Globus pallidus (tissue), 1 donor: ENCODE measurements around the gene SPARCL1.
"Not testable (repeated sequence)": the region's sequence is repeated elsewhere in the genome, so short reads cannot be mapped to it uniquely, and the experiment has no call there.

Experiments used
- DNase-seq: peaks from one replicate; pipeline ENCODE4 v3.0.0-alpha.2; 2015; ENCODE audit warnings: low spot score

Gene SPARCL1

DNA sequence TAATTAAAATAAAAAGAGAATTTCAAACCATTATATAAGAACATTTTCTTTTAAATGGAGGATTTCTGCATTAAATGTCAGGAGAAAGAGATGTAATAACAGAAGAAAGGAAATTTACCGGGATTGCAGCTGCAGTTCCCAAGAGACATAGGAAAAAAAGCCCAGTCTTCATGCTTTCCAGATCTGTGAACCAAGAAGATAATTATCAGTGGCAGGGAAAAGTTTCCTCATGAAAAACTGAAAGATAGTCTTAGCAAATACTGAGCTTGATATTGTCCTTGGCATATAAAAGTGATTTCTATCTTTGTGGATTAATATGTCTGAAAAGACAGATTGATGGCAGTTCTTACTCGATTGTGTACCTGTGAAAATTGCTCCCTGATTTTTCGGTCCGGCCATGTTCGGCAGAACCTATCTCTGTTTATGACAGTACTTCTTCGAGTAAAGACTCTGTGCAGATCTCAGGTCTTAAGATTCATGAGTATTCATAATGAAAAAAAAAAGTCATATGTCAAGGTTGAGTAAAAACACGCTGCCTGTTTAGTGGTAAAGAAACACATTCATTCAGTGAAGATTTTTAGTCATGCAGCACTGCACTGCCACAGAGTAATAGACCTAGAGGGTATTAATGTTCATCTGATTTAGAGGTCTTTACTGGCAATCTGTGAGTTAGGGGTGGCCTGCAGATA lies 29.6 kb downstream of the SPARCL1 start:
- DNase-seq: no peak

DNA sequence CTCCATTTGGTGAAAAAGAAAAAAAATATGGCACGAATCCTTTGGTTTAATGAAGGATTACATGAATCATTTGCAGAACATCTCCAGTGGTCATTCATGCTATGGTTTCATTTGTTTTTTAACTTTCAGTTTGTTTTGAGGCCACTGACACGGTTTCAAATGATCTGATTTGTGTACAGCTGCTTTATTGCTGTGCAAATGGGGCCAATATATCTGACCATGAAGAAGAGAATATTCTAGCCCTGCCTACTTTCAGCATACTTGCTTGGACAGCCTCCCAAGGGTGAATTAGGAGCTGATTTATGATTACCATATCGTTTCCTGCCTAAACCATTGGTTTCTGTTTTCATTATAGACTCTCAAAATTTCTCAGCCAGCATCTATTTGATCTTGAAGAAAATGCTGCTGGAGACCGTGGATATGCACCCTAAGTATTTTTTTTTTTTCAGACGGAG lies 30.7 kb downstream of the SPARCL1 start:
- DNase-seq: no peak

DNA sequence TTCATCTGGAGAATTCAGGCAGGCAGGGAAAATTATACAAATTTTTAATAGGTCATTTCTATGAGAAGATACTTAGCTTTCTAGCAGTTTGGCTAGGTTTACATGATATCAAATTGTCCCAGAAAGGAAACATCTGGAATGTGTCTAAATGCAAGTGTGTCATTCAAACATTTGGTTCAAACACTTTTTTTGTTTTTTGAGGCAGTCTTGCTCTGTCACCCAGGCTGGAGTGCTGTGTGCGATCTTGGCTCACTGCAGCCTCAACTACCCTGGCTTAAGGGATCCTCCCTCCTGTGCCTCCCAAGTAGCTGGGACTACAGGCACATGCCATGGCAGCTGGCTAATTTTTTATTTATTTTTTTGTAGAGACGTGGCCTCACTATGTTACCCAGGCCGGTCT lies 31.6 kb downstream of the SPARCL1 start:
- no peak for DNase-seq

DNA sequence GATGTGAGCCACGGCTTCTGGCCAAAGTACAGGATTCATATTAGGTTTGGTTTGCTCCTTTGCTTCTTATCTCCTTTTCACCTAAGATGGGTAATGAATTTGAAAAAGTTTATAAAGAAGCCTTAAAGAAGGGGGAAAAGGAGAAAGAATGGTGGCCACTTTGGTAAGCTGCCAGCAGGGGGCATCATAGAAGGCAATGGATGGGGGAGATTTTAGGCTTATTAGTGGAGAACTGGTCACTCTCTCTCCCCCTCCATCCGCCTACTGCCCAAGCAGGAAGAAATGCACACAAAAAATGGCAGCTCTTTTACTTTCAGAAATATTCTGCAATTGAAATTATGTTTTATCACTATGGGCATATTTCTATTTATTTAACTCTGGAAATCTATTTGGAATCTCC lies 32.0 kb downstream of the SPARCL1 start:
- DNase-seq: no peak

DNA sequence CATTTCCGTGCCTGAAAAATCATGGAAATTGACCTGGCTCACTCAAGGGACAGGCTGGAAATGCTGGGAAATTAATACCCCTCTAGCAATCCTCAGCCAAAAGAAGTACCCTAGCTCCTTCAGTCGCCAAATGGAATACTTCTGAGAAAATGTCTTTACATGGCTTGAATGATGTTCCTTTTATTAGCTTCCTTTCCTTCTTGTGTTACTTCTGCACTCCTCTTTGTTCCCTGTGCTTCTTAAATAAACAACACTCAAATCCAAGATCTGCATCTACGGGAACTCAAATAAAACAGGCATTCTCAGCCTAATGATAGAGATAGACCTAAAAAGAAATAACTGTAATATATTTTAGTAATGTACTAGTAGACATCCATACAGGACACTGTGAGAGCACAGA lies 36.1 kb downstream of the SPARCL1 start:
- DNase-seq: no peak

DNA sequence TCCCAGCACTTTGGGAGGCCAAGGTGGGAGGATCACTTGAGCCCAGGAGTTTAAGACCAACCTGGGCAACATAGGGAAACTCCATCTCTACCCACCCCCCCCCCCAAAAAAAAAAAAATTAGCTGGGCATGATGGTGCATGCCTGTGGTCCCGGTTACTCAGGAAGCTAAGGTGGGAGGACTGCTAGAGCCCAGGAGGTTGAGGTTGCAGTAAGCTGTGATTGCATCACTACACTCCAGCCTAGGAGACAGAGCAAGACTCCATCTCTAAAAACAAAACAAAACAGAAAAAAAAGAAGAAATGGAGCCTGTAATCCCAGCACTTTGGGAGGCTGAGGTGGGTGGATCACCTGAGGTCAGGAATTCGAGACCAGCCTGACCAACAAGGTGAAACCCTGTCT lies 37.3 kb downstream of the SPARCL1 start:
- not testable (repeated sequence) for DNase-seq

DNA sequence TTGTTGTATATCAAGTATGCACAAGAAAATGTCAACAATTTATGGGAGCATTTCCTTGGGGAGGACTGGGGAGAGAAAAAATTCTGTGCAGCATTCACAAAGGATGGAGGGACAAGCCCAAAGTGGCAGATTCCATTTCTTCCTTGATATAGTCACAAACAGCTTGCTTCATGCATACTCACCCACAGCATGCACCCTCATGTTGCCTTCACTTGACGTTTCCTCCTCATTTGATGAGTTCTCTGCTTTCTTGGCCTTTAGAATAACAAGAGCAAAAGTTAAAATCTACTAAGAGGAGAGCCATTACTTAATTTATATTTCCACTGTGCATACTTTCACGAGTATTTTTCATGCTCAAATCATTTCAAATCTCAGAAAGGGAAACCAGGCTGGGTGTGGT lies 37.7 kb downstream of the SPARCL1 start:
- no peak for DNase-seq

DNA sequence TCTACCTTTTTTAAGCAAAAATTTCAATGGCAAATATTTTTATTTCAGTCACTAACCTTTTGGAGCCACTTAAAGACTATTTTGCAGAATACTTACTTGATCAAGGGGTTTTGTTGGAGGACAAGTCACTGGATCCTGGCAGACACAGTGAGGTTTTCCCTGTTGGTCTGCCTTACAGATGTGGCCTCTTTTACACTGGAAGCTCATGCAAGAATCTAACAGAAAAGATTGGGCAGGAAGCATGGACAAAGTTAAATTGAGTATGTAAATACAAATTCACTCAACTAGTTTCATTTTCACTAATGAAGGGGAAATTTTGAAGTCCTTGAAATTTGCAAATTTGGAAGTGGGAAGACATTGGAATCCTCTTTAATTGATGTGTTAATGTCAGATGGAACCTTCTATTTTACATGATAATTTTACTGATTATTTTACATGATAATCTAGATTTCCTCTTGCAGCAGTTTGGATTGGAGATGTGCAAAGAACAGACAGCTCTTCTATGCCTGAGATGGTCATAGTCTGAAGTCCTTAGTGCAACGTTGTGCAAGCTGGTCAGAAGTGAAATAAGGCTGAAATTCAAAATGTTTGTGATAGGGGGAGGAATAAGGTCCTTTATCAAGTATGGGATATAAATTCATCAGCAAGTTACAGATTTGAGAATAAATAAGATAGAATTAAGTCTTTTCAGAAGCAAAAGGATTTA lies 38.4 kb downstream of the SPARCL1 start:
- no peak for DNase-seq

DNA sequence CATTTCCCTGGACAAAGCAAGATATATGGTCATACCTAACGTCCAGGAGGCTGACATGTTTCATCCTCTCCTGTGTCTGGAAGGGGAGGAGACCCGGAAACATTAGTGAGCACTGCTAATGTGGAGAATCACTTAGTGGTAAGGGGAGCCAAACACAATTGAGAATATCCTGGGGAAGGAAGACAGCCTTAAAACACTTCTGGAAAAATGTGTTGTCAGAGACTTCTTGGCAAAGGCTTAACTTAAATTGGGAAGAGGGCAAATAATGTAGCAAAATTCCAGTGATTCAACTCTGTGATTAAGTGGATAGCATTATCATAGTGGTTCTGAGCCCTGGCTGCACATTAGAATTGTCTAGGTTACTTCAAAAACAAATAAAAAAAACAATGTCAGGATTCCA lies 39.5 kb downstream of the SPARCL1 start:
- no peak for DNase-seq

DNA sequence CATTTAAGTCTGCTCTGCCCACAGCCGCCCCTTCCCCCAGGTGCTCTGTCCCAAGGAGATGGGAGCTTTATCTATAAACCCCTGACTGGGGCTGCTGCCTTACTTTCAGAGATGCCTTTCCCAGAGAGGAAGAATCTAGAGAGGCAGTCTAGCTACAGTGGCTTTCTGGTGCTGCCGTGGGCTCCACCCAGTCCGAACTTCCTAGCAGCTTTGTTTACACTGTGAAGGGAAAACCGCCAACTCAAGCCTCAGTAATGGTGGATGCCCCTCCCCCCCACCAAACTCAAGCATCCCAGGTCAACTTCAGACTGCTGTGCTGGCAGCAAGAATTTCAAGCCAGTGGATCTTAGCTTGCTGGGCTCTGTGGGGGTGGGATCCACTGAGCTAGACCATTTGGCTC lies 40.5 kb downstream of the SPARCL1 start:
- not testable (repeated sequence) for DNase-seq

DNA sequence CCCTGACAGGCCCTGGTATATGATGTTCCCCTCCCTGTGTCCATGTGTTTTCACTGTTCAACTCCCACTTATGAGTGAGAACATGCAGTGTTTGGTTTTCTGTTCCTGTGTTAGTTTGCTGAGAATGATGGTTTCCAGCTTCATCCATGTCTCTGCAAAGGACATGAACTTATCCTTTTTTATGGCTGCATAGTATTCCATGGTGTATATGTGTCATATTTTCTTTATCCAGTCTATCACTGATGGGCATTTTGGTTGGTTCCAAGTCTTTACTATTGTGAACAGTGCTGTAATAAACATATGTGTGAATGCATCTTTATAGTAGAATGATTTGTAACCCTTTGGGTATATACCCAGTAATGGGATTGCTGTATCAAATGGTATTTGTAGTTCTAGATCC lies 45.9 kb downstream of the SPARCL1 start:
- not testable (repeated sequence) for DNase-seq

DNA sequence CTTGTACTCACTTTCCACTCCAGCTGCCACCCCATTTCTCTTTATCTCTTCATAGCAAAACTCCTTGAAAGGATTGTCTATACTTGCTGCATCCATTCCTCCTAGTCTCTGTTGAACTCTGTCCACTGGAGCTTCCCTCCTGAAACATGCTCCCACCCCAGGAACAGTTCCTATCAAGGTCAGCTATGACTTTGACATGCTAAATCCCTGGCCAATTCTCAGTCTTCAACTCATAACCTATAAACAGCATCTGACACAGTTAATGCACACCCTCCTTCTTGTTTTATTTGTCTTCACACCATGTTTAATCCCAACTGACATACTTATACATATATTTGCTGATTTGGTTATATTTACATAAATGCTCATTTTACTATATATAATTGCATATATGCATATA lies 47.8 kb downstream of the SPARCL1 start:
- no peak for DNase-seq

DNA sequence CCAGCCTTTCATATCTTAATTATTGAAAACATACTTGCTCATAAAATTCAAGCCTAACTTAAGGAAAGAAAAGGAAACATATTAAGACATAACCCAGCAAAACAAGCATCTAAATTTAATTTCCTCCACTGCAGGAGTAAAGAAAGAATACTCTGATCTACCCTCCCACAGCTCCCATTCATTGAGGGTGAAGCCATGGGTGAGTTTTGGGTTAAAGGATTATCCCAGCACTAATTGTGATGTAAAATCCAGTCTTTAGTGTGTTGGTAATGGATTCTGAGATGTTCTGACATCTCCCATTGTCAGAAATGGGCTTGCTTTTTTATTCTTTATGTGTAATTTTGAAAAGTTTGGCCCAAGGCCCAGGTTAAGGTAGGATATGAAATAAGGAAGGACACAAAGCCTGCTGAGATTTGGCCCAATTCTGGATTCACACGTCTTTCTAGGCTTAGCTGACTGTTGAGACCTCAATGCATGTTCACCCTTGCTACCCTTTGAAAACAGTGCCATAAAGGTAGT lies 50.4 kb downstream of the SPARCL1 start:
- DNase-seq: no peak

DNA sequence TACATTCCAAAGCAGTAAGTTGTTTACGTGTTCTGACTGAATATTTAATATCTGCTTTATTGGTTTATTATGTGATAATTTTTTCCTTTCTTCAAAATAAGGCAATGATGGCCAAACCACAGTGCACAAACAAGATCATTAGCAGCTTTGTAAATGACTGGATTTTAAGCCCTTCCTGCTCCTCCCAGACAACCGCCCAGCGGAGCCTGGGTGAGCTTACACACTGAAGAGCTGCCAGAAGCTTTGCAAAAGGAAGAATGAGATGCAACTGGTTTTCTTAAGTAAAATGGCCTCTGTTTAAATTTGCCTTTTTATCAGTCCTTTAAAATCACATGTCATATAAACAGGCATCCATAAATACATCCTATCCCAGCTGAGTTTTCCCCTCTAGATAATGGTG lies 52.2 kb downstream of the SPARCL1 start:
- DNase-seq: no peak

DNA sequence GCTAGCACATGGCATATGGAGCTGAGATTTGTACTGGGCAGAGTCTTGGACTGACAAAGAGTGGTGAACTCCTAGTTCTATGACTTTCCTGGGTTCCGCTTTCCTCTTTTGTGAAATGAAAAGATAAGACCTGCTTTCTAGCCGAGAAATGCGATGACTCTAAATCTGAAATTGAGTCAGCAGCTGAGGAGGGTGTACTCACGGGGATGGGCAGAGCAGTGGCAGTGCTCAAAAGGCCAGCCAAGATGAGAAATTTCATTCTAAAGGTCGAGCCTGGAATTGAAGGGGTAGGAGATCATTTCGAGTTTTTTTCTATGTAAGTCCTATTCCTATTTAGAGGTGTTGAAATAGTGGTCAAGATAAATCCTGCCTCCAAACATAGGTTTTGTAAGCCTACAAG lies 59.8 kb downstream of the SPARCL1 start:
- DNase-seq: no peak

DNA sequence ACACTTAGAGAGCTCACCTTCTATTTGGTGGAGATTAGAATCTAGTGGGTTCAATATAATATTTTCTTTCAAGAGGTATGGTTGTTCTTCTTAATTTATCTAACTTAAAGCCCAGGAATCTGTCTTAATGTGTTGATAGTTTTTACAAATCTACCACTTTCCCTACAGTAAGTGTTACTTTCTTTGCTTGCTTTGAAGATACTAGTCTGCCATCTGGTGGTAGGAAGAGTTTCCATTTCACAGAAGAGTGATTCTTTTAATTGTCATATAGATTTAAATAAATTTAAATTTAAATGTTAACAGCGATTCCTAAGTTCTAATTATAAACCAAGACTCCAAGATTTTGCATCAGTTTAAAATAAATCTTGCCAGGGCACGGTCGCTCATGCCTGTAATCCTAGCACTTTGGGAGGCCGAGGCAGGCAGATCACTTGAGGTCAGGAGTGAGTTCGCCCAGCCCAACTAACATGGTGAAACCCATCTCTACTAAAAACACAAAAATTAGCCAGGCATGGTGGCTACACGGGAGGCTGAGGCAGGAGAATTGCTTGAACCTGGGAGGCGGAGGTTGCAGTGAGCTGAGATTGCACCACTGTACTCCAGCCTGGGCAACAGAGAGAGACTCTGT lies 63.3 kb downstream of the SPARCL1 start:
- DNase-seq: peak; percentile 49

DNA sequence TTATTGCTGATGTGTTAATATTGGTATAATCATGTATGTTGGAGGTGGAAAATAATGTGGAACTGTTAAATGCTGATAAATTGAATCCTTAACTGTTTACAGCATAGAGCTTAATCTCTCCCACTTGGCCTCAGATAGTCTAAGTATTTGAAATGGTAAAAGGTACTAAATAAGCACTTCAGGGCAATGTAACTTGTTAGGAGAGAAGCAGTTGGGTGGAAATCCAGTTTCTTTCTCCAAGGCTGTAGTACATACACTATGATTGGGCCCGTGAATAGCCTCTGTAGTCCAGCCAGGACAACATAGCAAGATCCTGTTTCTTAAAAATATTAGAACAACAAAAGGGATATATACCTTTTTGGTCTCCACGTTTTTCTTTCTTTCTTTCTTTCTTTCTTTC lies 67.1 kb downstream of the SPARCL1 start:
- no peak for DNase-seq

DNA sequence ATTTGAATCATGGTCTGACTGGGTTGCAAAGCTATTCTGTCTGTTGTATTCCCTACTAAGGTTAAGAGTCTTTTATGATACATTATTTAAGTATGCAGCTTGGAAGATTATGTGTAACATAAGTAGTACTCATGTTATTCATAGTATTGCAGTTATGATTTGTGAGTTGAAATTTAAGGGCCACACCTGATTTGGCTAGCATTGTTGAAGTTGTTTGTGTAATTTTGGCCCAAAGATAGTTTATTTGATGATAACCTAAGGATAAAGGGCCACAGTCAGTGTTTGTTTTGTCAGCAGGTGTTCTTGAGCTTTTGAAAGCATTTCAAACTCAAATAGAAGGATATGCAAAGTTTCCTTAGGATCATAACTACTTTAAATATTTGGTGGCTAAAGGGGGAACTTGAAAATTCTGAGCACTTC lies 67.9 kb downstream of the SPARCL1 start:
- DNase-seq: no peak

DNA sequence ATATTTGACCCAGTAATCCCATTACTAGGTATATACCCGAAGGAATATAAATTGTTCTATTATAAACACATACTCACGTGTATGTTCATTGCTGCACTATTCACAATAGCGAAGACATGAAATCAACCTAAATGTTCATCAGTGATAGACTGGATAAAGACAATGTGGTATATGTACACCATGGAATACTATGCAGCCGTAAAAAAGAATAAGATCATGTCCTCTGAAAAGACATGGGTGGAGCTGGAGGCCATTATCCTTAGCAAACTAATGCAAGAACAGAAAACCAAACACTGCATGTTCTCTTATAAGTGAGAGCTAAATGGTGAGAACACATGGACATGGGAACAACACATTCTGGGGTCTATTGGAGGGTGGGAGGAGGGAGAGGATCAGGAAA lies 70.3 kb downstream of the SPARCL1 start:
- no peak for DNase-seq

DNA sequence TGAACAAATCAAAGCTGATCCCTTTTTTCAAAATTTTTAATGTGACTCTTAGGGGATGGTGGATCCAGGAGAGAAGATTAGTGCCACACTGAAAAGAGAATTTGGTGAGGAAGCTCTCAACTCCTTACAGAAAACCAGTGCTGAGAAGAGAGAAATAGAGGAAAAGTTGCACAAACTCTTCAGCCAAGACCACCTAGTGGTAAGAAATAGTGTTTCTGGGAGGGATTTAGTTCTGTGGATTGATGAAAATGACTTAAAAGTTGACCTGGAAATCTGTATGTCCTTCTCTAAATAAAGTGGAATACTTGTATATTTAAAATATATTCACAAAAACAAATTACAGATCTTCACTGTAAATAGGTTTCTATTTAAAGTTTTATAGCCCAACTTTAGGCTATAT lies 77.6 kb downstream of the SPARCL1 start:
- no peak for DNase-seq

DNA sequence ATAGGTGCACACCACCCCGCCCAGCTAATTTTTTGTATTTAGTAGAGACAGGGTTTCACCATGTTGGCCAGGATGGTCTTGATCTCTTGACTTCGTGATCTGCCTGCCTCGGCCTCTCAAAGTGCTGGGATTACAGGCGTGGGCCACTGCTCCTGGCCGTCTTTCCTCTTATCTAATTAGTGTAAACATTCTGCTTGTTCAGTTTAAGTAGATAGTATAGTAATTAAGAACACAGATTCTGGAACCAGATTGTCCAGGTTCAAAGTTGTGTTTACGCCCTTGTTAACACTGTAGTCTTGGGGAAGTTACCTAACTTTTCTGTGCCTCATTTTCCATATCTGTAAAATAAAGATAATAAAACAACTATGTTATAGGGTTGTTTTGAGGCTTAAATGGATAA lies 82.8 kb downstream of the SPARCL1 start:
- DNase-seq: not testable (repeated sequence)

DNA sequence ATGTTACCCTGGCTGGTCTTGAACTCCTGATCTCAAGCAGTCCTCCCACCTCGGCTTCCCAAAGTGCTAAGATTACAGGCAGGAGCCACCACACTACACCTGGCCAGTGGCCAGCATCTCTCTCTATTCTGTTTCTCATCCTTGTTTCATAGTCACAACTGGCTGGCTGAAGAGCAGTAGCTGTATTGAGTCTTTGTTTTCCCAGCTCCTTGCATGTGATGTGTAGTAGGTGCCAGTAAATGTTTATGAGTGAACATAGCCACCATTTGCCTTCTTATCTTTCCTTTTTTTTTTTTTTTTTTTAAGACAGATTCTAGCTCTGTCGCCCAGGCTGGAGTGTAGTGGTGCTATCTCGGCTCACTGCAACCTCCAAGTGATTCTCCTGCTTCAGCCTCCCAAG lies 83.2 kb downstream of the SPARCL1 start:
- peak; percentile 16 for DNase-seq

DNA sequence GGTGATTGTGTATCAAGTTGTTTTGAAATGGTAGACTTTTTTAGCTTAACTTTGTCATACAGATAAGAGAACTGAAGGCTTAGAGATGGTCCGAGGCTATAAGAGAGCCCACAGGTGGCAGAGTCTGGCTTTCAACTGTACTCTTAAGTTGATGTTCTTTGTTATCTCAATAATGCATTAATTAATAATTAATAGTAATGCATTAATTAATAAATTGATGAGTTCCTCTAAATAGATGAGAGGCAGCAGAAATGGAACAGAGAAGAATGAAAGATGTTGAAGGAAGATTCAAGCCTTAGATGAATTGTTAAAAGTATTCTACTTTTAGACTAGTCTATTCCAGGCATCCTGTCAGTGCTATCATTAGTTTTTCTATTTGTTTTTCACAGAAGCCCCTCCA lies 84.4 kb downstream of the SPARCL1 start:
- no peak for DNase-seq
